ENCODE measurements around the gene SMAD7.

Gene SMAD7

DNA sequence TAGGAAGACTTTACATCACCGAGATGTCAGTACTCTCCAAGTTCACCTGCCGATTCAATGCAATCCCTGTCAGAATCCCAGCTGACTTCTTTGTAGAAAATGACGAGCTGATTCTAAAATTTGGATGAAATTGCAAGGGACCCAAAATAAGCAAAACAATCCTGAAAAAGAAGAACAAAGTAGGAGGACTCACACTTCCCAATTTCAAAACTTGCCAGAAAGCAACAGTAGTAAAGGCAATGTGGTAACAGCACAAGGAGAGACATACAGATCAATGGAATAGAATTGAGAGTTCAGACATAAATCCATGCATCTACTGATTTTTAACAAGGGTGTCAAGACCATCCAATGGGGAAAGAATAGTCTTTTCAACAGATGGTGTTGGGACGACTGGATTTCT is 52.2 kb downstream of the SMAD7 start:
- no peak overlapping the region for H3K4me3 ChIP-seq (ENCODE audit: low read depth, low read length)

DNA sequence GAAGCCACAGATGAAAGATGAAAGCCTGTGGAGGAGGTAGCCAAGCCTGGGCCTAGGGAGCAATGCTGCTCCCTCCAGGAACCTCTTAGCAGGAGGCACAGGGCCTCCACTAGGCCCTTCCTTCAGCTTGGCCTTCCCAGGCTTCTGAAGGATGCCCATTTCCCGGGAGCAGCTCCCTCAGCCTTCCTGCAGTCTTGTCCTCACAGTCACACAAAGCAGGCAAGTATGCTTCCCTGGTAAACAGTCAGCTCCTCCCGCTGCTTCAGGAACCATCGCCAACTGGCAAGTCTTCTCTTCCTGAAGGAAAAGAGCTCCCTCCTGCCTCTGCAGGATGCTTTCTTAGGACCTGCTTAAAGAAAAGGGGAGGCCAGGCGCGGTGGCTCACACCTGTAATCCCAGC is 53.2 kb downstream of the SMAD7 start:
- no peak overlapping the region for H3K4me3 ChIP-seq (ENCODE audit: low read depth, low read length)

DNA sequence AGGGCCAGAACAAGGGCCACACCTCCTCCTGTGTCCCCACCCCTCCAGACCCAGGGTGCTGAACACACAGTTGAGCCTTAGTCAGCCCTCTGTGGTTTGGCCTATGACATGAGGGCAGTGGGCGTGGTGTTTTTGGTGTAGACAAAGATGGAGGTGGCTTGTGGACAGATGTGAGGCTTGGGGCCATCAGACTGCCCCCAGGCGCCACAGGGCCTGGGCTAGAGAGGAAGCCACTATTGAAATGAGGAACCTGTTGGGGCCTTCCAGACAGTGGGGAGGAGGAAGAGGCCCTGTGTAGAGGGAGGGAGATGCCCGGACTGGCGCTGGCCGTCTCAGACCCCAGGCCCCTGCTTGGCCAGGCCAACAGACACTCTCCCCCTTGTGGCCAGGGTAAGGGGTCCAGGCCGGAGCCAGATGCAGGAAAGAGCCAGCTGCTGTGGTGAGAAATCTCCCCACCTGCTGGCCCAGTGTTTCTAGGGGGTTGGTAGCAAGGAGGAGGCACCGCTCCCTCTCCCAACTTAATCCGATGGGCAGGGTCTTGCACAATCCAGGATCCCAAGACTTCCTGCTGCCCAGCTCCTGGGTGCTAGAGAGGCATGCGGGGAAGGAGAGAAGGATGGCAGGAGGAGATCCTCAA is 53.8 kb downstream of the SMAD7 start:
- no peak overlapping the region for H3K4me3 ChIP-seq (ENCODE audit: low read depth, low read length)

DNA sequence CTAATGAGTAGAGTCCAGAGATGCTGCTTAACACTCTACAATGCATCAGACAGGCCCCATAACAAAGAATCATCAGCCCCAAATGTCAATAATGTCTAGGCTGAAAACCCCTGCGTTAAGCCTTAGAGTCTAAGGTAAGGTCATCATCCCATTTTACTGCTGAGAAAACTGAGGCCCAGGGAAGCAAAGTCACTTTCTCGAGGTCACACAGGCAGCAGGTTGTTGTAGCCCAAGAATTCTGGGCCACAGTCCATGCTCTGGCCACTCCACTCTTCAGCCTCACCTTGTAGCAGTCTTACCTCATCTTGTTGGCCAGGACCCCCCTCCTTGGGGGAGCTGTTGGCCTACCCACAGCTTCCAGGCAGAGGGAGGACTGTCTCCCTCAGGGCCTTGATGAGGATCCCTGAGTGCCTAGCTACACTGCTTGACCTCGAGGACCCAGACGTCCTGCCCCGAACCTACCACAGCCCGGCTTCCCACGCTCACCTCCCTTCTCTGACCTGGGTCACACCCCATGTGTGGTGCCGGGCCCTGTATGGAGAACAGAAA is 54.4 kb downstream of the SMAD7 start:
- H3K4me3 ChIP-seq (ENCODE audit: low read depth, low read length) = no peak overlapping the region

DNA sequence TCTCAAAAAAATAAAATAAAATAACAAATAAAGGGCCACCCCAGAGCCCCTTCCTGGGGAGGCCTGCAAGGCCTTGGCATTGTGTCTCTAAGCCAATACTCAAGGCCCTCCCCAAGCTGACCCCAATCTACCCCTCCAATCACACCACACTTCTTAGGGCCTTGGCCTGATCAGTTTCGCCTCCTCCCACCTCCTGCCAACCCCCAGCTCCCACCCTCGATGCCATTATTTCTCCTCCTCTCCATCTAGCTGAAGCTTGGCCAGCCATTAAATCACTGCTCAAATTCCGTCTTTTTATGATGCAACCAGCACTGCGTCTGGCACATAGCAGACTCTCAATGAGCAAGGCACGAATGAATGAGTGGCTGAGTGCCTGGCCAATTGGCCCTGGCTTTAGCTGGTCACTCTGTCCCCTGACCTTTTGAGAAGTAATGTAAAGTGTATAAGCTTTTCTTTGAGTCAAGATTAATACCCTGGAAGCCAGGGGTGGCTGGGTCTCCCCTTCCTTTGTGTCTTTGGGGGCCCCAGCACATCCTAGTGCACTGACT is 55.9 kb downstream of the SMAD7 start:
- no peak overlapping the region for H3K4me3 ChIP-seq (ENCODE audit: low read depth, low read length)

DNA sequence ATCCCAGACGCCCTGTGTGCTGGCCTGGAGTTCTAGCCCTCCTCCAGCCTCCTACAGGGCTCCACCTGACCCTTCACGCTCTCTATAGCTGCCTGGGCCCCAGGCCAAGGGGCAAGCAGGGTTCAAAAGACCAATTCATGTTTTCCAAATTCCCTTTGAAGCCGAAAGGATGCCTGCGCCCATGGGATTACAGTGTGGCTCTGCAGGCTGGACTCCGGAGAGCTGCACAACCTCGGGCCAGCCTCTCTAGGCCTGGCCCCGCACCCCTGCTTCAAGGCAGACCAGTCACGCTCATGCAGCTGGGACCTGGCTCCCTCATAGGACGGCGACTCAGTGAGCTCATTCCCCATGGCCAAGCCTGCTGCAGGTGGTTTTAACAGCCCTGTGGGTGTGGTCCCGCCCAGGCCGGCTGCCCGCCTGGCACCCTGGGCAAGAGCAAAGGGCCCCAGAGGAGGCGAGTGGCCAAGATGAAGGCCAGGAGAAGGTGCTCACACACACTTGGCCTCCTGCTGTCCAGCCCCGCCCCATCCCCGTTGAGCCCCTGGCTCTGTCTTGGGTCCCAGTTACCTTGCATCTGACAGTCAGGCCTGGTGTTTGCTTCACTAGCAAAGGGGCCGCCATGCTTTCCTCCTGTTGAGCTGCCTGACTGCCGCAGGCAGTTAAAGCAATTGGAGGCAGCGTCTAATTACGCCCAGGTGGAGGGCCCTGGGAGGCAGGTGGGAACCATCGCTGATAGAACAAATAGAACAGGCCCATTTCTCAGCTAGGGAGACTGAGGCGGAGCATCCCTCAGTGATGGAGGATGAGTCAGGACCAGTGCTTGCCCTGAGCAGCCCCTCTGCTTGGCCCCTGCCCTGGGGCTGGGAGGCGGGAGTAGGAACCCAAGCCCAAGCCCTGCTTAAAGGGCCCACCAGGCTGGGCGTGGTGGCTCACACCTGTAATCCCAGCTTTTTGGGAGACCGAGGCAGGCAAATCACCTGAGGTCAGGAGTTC is 56.9 kb downstream of the SMAD7 start:
- no peak overlapping the region for H3K4me3 ChIP-seq (ENCODE audit: low read depth, low read length)

DNA sequence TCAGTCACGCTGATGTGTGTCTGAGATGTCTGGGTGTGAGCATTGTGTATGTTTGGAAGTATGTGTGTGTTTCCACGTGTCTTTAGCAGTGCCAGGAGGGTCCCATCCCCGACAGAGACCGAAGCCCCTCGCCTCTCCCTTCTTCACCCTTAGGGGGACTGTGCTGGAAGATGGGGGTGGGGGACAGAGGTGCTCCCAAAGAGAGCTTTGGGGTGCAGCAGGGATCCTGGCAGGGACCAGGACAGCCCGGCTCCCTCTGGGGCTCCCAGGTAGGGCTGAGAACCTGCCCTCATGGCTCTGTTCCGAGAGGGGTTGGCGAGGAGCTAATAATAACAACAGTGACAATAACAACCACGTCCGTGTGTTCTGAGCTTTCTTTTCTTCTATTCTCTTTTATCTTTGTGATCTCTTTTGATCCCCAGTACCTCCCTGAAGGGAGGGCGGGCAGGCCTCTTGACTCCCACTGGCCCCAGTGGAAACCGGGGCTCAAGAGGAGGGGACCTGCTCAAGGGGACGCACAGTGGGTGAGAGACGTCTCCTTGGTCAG is 57.6 kb downstream of the SMAD7 start:
- no peak overlapping the region for H3K4me3 ChIP-seq (ENCODE audit: low read depth, low read length)

DNA sequence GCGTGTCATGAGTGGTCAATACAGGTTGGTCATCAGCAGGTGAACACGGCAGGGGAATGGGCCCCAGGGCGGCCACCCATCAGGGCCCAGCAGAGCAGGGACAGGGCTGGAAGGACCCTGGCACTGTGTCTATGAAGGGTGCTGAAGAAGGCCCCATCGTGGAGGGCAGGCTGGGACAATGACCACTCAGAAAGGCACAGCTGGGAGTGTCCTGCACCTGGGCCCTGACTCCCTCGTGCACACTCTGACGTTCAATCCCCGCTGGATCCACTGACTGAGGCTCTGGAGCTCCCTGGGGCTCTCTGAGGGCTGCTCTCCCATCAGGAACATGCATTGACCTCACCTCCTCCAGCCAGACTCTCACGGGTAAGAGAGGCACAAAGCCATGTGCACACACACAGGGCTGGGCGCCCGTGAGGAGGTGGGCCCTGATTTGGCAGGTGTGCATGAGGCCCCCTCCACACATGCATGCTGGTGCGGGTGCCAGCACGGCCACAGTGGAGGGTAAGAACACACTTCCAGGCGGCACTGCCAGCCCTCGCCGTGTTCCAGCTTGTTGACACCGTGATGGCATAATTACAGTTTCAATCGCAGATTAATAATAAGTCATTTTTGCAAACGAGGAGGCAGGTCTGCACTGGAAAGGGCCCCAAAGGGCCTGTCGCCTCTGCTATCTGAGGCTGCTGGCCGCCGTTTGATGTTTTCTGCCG is 58.5 kb downstream of the SMAD7 start:
- H3K4me3 ChIP-seq (ENCODE audit: low read depth, low read length) = no peak overlapping the region

DNA sequence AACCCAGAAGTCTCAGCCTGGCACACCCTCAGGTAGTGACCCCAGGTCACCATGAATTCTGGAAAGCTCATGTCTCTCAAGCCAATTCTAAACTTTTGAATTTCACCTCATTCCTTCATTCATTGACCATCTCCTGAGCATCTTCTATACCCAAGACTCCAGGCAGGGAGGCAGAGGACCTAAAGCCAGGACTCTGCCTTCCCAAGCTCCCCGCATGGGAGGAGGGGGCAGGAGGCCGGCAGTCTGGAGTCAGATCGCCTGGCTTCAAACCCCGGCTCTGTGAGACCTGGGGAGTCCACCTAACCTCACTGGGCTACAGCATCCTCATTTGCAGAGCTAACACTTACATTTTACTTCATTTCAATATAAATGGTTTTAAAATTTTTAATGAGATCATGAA is 59.0 kb downstream of the SMAD7 start:
- no peak overlapping the region for H3K4me3 ChIP-seq (ENCODE audit: low read depth, low read length)

DNA sequence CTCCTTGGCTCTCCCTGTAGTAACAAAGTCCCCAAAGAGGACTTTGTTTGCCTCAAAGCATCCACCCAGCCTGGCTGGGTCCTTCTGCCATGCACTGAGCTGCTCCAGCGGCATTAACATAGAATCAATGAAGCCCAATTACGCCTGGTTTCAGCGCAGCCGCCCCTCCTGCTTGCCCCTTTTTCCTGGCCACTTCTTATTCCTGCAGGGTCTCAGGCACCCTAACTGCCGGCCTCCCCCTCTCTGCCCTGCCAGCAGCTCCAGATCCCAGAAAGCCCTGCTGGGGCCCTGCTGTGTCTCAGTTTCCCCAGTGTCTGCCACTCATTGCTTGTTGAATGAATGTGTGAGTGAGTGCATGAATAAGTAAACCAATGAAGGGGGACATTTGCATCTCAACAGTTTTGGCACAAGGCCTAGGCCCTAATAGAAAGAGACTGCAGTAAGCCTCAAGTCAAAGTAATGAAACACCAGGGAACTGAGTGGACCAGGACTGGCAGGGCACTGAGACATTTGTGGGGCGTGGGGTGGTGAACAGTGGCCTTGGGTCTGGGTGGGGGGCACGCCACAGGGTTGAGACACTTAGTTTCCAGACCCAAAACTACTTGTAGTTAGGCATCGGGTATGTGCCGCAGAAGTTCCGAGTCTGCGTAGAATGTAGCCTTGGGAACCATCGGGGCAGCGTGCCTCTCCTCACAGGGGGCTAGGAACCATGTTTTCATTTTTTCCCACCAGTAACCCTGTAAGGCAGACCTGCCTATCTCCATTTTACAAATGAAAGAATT is 60.6 kb downstream of the SMAD7 start:
- H3K4me3 ChIP-seq (ENCODE audit: low read depth, low read length) = no peak overlapping the region

DNA sequence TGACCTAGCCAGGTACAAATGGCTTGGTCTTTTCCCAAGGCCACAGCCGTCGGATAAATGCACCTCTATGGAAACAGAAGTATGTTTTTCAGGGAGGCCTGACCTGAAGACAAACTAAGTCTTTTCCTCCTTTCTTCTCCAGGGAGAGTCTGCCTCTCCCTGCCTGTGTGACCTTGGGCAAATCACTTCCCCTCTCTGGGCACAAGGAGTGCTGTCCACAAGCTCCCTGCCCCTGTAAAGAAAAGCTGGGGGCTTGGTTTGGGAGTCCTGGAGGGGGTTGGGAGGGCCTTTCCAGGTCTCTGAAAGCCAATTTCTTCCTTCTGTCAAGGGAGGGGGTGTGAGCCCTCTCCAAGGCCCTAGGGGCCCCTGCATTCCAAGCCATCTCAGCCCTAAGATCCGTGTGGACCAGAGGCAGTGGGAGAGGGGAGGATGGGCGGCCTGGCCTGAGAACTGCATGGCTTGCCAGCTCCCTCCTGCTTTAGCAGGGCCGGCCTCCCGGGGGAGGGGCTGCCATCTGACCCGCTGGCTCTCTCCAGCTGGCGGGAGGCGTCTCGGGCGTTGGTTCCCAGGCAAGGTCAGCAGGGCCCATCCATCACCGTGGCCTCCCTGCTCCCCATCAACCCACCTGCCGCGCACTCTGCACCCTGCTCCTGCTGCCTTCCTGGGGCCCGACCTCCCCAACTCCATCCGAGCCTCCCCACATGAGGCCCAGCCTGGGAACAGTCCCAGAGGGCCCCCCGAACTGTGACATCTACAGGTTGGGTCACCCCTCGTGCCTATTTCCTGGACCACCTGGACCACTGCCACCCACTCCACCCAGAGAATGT is 61.4 kb downstream of the SMAD7 start:
- no peak overlapping the region for H3K4me3 ChIP-seq (ENCODE audit: low read depth, low read length)

DNA sequence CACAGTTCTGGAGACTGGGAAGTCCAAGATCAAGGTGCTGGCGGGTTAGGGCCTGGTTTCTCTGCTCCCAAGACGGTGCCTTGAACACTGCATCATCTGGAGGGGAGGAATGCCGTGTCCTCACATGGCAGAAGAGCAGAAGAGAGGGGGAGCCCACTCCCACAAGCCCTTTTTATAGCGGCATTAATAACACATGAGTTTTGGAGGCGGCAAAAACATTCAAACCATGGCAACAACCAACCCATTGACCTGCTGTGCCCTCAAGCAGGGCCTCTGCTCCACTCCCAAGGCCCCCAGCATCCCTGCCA is 62.0 kb downstream of the SMAD7 start:
- H3K4me3 ChIP-seq (ENCODE audit: low read depth, low read length) = no peak overlapping the region

DNA sequence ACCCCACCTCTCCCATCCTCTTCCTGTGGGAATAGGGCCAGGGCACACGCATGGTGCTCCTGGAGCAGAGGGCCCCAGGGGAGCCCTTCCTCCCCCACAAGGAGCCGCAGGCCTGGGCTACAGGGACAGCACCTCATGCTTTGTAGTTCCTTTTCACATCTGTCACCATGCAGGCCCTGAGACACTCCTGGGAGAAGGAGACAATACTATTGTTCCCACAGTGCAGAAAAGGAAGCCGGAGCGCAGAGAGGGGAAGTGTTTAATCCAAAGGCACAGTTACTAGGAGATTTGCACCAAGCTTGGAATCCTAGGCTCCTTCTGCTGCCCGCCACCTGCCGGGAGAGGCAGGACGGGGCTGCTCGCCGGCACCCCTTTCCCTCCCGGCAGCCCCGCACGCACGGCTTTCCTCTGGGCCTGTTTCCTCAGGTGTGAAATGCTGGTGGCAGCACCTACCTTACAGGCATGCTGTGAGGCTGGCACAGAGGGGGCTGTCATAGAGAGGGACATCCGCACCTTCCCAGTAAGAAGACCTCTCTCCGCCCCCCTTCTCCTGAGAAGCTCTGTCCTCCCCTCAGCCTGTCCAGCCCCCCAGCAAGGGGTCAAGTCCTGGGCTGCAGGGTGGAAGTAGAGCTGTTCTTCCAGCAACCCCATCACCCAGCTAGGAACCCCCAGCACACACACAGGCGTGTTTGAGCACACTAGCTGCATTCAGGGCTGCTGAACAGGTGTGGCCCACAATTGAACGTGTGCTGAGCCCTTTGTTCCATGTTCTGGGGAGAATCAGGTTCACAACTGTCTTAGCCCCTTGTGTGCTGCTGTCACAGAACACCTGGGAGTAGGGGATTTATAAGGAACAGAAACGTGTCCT is 62.6 kb downstream of the SMAD7 start:
- no peak overlapping the region for H3K4me3 ChIP-seq (ENCODE audit: low read depth, low read length)

DNA sequence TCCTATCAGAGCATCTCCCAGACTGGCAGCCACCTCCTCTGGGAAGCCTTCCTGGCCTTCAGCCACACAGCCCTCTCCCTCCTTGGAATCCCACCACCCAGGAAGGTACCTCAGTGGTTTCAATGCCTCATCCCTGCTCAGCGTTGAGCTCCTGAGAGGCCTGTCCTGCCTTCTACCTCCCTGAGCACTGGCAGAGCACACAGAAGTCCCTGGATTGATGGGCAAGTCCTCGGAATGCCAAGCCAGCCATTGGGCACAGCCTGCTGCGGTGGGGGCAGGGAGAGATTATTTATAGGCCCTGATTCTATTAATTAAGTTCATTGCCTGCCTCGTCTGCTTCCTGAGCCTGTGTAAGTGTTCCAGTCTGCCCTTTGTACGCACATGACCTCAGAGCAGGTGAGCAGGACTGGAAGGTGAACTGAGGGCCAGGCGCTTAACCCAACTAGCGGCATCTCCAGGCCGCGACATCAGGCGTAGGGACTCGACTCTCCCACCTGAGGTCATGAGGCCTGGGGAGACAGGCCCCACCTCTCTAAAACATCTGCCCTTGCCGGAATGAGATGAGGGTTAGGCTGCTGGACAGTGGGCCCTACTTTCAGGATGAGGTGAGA is 63.4 kb downstream of the SMAD7 start:
- no peak overlapping the region for H3K4me3 ChIP-seq (ENCODE audit: low read depth, low read length)

DNA sequence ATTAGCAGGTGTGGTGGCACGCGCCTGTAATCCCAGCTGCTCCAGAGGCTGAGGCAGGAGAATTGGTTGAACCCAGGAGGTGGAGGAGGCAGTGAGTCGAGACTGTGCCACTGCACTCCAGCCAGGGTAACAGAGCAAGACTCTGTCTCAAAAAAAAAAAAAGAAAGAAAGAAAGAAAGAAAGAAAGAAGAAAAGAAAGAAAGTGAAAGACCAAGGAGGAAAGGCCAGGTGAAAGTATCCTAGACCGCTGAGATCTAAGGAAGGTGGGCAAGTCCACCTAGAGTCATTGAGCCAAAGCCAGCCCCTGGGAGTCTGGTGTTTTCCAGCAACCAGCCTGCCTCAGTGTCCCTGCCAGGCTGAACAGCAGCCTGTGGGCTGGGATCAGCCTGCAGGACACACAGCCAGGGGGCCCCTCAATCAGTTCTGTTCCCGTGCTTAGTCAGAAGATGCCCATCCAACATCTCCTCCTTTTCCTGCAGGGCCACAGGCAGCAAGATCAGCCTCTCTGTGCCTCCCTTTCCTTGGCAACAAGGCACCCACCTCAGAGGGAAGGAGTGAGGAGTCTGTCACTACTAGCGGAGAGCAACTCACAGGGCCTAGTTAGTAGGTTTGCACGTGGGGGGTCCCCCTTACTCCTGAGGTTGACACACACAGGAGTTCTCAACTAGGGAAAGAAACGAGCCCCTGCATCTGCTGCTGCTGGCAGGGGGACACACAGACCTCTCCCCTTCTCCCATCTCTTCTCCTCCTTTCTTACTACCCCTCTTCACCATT is 64.1 kb downstream of the SMAD7 start:
- H3K4me3 ChIP-seq (ENCODE audit: low read depth, low read length) = no peak overlapping the region

DNA sequence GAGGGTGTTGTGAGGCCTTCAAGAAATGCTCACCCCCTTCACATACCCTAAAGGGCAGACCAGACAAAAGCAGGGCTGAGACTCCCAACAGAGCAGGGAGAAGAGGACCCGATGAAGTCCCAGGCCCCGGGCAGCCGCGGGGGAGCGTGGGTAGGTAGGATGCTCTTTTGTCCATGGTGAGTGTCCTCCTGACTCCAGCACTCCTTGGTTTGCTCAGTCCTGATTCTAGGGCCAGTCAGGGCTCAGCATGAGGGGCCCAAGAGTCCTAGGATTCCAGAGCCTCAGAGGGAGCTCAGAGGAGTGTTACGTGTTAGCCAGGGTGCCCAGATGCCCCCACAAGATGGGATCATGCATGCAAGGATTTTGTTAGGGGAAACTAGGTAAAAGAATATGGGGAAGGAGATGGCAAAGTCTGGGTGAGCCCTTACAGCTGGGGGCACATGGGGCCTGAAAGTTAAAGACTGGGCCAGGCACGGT is 64.8 kb downstream of the SMAD7 start:
- no peak overlapping the region for H3K4me3 ChIP-seq (ENCODE audit: low read depth, low read length)

DNA sequence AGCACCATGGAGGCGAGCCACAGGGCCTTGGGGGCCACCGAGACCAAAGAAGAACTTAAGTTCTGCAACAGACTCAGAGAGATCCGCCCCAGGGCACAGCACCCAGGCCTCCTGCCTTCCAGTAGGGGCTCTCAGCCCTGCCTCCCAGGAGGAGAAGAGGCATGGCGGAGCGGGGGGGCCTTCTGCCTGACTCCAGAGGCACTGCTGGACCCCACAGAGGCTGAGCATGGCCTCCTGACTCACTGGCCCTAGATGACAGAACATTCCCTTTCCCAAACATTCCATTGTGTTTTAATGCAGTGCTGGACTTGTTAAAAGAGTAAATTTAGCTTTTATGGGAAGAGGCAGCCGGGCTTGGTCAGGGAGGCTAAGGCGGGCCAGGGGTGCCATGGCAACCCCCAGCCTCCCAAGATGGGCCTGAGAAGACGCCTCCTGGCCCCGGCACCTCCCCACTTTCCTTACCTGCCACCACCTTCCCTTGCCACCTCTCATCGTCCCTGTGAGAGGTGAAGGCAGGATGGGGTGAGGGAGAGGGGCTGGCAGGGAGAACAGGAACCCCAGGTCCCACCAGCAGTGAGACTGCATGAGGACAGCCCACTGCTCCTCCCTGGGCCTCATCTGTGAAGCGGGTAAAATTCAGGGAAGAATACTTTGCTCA is 65.4 kb downstream of the SMAD7 start:
- no peak overlapping the region for H3K4me3 ChIP-seq (ENCODE audit: low read depth, low read length)
